ENCODE measurements around the gene LCOR.
A peak's percentile ranks its signal among the peaks of the same experiment; 100 is the strongest.

LCOR gene

DNA sequence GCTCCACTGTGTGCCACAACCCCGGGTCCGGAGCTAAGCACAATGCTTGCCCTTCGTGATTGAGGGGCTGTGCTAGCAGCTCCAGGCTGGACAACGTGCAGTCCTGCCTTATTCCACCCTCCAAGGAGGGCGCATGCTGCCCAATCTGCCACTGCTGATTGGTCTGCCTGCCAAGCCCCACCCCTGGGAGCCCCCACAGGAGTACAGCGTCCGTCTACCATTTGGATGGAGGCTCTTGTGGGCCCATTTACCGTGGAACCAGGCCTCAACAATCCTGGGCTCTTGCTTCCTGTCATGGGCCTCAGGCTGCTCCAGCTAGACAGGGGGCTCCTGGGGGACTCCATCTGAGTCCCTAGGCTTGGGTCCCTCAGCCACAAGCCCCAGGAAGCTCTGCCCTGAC lies 180.4 kb downstream of the LCOR start:
- DNase-seq (ENCODE audit: low spot score): no peak

DNA sequence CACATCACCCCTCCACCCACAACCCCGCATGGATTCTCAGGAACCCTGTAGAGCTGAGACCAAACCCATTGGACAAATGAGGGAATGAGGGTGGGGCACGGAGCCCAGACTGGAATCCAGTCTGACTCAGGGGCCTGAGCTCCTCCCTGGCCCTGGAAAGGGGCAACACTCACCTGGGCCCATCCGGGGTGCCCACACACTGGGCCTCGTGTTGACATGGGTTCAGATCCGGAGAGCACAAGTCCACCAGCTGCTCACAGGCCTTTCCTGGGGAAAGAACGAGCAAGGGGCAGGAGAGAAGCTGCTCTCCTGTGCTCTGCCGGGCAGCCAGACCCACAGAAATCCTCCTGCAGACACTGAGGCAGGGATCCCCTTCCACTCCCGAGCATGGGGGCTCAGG lies 181.5 kb downstream of the LCOR start:
- no peak for DNase-seq (ENCODE audit: low spot score)

DNA sequence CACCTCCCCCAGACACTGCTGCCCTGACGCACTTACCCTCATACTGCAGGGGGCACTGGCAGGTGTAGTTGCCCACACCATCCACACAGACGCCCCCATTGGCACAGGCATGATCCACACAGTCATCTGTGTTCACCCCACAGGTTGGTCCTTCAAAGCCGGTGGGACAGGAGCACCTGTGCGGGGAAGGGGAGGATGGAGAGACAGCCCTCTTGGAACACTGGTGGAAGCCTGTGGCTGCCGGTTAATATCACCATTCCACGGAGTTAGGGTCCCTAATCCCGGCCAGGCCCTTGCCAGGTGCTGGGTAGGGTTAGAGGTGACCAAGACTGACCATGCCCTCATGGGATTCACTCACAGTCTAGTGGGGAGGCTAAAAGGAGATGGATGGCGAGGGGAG lies 181.9 kb downstream of the LCOR start:
- no peak for DNase-seq (ENCODE audit: low spot score)

DNA sequence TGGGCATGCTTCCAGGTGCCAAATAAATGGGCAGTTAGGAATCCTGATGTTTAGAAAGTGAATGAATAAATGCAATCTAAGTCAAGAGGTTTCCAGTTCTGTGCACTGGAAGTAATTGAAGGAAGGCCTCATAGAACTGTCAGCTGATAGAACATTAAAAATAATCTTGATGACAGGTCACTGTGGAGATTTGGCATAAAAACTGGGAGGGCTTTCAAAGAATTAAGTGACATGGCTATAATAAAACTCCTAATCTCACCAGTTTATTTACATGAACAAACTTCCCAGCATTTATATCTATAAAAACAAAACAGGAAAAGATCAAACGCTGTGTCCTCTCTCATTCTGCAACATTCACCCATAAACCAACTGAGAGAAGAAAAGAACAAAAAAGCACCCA lies 183.1 kb downstream of the LCOR start:
- DNase-seq (ENCODE audit: low spot score): no peak

DNA sequence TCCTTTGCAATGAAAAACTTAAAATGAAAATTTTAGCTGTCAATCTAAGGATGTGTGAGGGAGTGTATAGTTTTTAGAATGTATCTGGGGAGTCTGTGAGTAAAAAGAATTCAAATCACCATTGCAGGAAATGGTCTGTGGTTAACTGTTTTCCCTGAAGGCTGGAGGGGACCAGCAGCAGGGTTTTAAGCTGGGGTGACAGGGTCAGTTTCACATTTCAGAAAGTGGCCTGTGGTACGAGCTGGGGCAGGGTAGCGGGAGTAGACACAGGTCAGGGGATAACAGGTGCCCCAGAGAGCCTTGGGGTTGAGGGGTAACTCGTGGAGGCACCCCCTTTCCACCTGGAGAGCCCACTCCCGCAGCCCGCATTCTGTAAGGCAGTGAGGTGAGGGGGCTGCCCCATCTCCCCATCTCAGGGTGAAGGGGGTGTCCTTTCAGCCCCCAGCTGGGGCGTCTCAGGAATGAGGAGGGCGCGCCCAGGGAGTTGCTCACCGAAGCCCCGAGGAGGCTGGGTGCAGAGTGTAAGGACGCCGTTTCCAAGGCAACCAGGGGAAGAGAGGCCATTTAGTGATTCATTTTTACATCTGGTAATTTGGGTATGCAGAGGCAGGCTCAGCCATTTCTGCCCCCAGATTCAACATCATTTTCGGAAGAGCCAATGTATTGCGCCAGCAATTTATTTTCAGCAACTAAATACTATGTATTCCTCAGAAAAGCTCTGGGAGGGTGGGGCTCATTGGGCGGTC lies 184.8 kb downstream of the LCOR start:
- DNase-seq (ENCODE audit: low spot score): no peak

DNA sequence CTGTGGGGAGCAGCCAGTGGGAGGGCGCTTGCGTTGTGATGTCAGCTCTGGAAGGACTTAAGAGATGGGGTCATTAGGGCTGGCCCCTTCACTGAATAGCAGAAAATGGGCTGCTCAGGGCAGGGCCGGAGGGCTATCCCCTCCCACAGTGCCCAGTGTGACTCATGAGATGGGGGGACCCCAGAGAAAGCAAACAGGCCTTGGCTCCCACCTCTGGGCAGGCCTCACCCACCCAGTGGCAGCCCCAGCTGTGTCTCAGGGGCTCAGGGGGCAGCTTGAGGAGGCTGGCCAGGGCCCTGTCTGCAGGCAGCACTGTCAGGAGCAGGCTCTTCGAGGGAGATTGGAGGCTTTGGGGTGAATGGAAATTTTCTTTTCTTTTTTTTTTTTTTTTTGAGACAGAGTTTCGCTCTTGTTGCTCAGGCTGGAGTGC lies 185.4 kb downstream of the LCOR start:
- no peak for DNase-seq (ENCODE audit: low spot score)

DNA sequence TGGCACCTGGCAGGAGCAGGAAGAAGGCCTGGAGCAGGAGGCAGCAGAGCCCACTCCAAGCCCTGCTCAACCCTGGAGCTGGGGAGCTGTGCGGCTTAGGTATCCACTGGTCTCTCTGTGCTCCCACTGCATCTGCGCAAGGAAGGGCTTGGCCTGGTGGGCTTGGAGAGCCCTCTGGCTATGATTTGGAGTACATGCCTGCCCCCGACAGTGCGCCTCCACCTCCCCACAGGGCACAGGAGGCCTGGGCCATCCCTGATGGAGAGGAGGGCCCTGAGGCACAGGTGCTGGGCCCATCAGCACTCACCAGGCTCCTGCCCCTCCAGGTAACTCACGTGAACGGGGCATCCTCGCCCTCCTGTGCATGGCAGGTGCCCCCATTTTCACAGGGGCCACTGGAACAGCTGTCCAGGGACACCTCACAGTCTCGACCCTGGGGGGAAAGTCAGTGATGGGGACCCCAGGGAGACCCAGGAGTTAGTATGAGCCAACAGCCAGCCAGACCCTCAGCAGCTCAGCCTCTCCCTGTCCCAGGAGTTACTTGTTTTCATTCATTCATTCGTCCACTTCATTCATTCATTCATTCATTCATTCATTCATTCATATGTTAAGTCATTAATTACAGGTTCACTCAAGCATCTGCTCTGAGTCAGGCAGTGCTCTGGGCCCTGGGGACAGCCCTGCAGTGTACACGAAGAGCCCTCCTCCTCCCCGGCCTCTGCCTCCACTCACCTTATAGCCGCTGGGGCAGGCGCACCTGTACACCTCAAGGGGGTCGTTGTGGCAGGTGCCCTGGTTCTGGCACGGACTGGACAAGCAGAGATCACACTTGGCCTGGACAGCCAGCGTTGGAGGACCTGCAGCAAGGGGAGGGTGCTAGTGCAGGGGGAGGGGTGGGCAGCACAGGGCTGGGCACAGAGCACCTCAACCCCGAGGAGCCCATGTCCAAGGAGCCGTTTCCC lies 186.4 kb downstream of the LCOR start:
- DNase-seq (ENCODE audit: low spot score): no peak

DNA sequence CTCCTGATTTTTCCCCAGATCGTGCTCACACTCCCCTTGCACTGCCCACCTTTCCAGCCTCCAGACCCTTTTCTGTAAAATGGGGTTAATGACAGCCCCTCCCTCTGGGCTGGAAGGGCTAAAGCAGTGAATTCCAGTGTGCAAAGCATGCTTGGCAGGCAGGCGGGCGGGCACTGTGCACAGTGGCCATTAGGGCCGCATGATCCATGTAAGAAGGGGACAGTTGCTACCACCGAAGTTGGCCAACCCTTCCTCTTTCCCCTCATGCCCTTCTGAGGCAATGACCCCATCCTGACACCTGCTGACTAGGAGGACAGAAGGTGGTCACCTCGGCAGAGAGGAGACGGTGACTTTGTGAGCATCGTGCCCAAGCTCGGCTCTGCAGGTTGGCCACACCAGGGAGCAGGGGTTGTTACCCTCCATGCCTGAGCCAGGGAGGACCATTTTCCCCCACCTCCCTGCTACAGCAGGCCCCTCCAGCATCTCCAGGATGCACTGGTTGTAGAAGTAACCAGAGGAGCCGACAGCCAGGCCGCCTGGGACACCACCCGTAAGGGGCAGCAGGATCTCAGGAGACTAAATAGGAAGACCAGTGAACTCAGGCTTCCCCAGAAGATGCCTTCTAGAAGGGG lies 187.2 kb downstream of the LCOR start:
- no peak for DNase-seq (ENCODE audit: low spot score)

DNA sequence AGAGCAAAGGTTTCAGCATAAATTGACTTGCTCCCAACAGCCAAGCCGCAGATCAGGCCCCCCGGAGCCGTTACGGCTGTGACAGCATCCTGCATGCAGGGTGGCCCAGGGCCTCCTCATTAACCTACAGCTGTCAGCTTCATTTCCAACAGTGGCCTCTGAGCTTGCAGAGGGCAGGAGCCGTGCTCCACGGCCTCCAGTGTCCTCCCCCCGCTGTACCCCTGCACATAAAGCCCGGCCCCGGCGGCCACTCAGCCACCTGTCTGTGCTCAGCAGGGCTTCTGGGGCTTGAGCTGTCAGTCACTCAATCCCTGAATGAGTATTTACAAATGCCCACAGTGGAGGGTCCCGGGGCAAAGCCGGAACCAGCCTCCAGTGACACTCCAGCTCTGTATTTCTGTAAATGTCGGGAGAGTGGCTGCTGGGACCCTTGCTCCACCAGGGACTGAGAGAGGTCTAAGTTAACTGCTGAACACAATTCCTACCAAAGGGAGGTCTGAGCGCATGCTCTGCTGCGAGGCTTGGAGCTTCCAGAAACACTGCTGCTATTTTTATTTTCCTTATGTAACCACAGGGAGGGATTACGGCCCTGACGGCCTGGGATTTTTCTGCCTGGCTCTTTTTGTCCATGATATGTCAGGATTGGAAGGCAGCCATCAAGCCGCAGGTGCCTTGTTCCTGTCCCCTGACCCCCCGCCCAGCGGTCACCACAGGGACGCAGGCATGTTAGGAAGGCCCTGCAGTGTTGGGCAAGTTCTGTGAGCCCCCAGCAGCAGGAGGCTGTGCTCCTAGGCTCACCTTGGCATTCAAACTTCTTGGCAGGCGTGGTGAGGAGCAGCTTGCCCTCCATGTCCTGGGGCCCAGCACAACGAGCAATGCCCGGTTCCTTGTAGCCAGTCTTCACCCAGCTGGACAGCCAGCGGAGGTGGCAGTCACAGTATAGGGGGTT lies 188.6 kb downstream of the LCOR start:
- no peak for DNase-seq (ENCODE audit: low spot score)

DNA sequence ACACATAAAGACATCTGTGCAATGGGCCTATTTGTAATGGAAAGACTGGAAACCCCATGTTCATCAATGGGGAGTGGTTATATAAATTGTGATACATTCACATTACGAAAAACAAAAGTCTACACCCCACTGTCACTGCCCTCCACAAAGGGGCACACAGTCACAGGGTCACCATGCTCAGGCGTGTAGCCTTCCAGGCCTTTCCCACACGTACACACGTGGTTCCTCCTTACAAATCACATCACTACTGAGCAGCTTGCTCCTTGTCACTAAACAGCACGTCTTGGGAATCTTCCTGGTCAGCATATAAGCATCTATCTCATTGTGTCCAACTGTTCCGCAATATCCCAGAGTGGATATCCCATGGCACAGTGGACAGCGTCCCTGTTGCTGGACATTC lies 190.5 kb downstream of the LCOR start:
- DNase-seq (ENCODE audit: low spot score): no peak

DNA sequence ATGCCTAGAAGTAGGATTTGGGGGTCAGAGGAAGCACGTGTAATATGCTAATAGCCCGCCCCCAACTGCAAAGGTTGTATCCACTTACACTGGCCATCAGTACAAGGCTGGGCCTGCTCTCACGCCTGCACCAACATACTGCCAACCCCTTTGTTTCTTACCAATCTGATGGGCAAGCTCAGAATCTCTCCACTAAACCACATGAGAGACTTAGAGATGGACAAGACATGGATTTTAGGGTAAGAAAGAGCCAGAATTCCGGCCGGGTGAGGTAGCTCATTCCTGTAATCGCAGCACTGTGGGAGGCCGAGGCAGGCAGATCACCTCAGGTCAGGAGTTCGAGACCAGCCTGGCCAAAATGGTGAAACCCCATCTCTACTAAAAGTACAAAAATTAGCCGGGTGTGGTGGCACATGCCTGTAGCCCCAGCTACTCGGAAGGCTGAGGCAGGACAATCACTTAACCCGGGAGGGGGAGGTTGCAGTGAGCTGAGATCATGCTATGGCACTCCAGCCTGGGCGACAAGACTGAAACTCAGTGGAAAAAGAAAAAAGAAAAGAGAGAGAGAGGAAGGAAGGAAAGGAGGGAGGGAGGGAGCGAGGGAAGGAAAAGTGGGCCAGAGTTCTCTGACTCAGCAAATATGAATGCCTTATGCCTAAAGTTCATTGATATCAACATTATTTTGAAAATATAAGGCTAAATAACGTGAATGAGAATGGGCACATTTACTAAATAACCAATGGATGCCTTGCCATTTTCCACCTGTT lies 191.5 kb downstream of the LCOR start:
- DNase-seq (ENCODE audit: low spot score): no peak

DNA sequence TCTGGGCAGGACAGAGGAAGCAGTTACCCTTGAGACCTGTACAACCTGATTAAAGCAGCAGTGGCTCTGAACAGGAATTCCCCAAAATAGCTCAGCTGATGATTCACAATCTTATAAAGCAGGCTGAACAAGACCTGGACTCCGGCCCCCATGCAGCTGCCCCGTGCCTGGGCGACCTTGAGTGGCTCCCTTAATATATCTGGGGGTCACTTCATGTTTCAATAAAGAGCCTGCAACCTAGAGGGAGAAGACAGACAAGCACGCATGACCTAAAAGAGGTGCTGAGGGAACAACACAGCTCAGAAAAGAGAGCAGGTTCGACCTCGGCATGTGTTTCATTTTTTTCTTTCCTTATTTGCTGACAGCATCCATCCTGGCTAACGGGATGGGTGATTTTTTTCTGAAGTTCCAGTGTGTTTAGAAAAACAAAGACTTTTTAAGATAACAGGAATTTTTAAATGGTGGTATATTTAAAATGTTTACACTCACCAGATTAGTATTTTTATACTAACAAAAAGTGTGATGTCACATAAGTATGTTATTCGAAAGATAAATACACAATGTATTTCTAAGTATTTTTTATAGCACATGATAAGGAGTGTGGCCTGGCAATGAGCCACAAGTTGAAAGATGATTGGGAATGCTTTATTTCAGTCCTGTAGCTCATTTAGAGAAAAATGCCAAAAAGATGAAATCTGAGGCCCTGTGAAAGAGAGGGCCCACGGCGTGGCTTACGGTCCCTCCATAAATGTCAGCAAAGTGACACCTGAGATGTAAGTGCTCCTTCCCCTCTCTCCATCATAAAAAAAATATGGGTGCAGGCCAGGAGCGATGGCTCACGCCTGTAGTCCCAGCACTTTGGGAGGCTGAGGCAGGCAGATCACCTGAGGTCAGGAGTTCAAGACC lies 192.3 kb downstream of the LCOR start:
- no peak for DNase-seq (ENCODE audit: low spot score)

DNA sequence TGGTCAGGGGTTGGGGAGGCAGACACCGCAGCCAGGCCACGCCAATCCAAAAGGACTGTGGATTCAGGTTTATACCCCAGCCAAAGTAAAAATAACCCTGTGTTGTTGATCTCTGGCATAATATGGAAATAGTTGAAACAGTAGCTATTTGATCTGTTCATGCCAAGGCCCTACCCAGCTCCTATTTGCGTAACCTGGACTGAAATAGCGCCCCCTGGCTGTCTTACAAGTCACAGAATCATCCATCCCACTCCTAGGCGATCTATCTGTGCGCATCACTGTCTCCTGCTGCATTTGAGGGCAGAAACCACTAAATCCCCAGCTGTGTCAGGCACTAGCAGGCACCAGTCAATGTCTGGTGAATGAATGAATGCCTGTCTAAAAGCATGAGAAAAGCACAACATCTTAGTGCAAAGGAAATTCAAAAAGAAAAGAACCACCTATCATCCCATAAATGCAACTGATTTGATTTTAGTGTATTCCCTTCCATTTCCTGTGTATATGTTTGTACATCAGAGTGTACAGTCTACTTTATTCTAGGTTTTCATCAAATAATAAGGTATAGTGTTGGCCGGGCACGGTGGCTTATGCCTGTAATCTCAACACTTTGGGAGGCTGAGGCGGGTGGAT lies 193.6 kb downstream of the LCOR start:
- DNase-seq (ENCODE audit: low spot score): peak; percentile 82

DNA sequence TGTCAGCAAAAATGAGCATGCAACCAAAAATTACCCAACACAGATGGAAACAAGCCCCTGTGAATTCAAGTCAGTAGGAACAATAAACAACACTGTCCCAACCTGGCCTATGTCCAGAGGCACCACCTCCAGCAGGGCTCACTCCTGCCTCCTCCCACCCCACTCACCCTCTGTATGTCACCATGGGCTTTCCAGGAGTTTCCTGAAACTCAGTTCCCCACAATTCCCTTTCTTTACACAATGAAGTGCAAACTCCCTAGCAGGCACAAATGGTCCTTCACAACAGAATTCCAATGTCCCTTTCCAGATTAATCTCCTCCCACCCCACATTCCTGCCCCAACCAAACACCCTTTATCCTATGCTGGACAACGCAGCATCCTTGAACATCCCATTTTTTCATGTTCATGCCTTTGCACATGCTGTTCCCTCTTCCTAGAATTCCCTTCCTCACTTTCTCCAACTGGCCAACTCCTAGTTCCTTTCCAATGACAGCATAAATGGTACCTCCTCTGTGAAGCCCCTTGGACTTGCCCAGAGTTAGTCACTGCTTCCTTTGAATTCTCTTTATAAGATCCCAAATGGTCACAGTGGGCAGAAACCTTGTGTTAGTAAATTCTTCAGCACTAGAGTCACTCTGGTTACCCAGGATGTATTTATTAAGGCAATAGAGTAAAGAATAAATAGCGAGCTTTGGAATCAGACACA lies 196.2 kb downstream of the LCOR start:
- DNase-seq (ENCODE audit: low spot score): no peak

DNA sequence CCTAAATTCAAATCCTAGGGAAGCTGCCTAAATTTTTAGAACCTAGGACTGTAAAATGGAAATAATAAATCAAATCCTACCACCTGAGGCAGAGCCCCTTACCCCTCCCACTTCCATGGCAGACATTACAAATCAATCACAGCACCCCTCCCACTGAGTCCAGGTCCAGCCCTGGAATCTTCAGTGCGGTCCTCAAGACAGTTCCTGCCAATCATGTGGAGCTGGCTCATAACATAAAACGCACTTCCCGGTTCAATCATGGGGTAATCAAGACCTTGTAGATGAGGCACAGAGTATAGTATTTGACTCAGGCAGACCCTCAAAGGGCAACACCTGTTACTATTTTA lies 196.7 kb downstream of the LCOR start:
- no peak for DNase-seq (ENCODE audit: low spot score)

DNA sequence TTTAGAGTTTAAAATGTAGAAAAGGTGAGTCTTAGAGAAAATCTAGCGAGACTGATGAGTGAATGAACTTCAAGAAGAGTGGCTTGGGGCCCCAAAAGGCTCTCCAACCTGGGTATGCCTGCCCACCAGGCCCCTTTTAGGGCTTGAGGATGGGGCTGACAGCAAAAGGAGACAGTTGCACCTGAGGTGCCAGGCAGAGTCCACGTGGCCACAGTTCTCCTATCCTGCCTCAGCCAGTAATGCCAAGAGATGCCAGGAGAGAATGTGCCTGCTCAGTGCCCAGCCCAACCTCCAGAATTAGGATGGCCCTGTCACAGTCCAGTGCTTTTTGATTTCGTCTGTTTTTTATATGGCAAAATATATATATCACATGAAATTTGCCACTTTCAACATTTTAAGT lies 197.2 kb downstream of the LCOR start:
- no peak for DNase-seq (ENCODE audit: low spot score)

DNA sequence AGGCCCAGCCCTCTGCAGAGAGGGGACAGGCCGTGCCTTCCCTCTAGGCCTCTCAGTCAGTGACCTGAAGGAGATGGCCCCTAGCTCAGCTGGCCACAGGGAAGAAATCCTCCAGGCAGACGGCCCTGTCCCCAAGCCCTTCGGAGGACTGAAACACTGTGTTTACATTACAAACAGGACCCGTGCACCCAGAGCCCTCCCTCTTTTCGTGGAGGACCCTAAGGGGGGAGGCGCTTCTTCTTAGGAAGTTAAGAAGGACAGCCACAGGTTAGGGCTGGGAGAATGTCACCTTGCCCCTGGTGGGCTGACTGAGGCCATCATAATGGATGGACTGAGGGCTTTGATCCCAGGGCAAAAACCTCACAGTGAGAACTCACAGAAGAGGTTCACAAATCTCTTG lies 198.8 kb downstream of the LCOR start:
- no peak for DNase-seq (ENCODE audit: low spot score)

DNA sequence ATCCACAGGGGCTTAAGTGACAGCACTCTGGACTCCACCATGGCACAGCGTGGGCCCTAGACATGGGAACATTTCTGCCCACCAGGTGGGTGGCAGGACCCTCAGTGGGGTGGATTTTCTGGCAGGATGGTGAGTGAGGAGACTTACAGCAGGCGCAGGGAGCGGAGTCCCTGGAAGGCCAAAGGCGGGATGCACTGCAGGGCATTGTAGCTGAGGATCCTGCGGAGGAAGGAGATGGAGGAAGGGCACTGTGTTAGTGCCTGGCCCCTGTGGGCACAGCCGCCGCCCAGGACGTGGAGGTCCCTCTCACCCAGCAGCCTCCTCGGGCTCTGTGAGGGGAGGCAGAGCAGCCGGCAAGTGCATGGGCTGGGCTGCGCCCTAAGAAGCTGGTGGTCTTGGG lies 199.4 kb downstream of the LCOR start:
- DNase-seq (ENCODE audit: low spot score): no peak

DNA sequence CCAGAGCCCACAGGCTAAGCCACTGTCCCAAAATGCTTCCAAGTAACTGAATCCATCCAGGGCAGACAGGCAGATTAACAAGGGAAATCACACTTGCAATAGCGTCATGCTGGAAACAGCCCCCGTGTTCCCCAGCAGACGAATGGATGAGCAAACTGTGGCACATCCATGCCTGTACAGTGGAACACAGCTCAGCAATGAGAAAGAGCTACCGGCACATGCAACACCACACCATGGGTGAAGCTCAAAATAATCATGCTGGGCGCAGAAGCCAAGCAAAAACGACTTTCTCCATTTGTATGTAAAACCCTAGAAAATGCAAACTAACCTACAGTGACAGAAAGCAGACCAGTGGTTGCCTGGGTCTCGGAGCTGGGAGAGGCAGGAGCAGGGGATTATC lies 200.5 kb downstream of the LCOR start:
- no peak for DNase-seq (ENCODE audit: low spot score)

All from globus pallidus (tissue), 1 donor.